HG03460 (cell line): ENCODE data around the gene SSTR3.
A peak's percentile ranks its signal among the peaks of the same experiment; 100 is the strongest.
"Not testable (repeated sequence)": the region's sequence is repeated elsewhere in the genome, so short reads cannot be mapped to it uniquely, and the experiment has no call there.

ENCODE experiments used
- ATAC-seq: cut with Tn5 transposase; IDR thresholded peaks from one replicate; pipeline ENCODE4 v1.9.1; 2021; ENCODE audit not compliant: unreplicated experiment

SSTR3 gene

DNA sequence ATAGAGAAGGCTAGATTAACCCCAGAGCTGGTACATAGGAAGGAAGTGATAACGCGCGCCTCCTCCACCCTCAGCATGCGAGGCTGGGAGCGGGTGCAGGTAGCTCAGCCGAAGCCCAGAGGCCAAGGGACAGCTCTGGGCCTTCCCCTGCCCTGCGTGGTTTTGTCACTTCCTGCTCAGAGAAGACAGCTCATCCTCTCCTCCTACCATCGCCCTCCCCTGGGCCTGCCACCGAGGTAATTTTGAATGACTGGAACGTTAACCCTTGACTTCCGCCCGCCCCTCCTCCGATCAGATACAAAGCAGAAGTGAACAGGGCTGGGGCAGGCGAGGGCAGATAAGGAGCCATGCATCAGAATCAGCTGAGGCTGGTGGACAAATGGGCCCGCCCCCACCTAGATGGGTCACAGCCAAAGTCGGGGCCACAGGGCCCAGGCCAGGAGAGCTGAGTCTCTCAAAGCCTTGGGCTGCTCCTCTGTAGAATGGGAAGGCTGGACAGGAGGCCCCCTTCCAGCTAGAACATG lies 30.2 kb upstream of the SSTR3 start:
- peak; percentile 55 for ATAC-seq

DNA sequence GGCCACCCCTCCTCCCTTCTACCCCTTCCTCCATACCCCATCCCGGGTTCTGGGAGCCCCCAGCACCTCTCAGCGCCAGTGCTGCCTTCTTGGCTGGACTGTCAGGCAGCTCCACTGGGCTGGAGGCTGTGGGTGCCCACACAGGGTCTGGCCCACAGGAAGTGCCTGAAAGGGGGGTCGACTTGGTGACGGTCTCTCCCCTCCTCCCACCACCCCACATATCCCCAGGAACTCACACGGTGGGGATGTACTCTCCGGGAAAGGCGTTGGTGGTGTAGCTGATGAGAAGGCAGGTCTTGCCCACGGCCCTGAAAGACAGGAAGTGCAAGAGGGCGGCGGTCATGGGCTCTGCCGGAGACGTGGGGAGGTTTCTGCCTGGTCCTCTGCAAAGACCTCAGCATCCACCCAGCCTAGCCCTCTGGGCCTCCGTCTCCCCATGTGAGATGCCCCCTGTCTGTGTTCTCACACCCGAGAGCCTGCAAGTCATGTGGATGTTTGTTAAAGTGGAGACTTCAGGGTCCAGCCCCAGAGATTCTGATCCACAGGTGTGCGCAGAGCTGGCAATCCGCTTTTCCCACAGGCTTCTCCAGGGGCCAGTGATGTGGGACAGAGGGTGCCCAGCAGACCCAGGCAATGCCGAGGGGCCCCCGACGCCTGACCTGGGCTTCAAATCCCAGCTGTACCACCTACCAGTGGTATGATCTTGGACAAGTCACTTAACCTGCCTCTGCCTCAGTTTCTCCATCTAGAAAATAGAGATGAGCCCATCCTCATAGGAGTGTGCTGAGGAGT lies 29.3 kb upstream of the SSTR3 start:
- no peak for ATAC-seq

- ATAC-seq = no peak
These were observed 28.7 kb upstream of the SSTR3 start for GRCh38 chr22:37240941-37241320.

DNA sequence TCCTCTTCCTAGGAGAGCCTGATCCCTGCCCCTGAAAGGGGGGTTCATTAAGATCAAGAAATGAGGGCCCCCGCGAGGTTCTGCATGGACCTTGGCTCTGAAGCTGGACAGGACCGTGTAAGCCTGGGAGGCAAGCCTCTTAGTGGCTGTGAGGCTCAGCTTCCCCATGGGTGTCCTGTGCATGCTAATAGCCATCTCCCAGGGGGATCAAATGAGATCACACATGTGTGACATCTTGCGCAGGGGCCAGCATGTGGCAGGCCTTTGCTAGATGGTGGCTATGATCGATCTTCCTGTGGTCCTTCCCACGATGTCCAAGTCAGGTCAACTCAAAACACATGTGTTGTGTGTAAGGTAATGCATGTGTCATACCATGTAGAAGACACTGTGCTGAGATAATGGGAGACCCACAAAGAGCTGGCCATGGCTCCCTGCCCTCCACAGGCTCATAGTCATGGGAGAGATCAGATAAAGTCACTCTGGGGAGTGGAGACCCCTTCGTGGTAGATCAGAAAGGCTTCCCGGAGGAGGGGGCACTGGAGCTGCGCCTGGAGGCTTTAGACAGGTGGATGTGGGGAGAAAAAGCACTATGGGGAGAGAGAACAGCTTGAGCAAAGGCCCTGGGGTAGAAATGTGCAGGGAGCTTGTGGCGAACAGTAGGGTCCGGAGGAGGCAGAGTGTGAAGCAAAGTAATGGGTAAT lies 28.1 kb upstream of the SSTR3 start:
- ATAC-seq = no peak

DNA sequence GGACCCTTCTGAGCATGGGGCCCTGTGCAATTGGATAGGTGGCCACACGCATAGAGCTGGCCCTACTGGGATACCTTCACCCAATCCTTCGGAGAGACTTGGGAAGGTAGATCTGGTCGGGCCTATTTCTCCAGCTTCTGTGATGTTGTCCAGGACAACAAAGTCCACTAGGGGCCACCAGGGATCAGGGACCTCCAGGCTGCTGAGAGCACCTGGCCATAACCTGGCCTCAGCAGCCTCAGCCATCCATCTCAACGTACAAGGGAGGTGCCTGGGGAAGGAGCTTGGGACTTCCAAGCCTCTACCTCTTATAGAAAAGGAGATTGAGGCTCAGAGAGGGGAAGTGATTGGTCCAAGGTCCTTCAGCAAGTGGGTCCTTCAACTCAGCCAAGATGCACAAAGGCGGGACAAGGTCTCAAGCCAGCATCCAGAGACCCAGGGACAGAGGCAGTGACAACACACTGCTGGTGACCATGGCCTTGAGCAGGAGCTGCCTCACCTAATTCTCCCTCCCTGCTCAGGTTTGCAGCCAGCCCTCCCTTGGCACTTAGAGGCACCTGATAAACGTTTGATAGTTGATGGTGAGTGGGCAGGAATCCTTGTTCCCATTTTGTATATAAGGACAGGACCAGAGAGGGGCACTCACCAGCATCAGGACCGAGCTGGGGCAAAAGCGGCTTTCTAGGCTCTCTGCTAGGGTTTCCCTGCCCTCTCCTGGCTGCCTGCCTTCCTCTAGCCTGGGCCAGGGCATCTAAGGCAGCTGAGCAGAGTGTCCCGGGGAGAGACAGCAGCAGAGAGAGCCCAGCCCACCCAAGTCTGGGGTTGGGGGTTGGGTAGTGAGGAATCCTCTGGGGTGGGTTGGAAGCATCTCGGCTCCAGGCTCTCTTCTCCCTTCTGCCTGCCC lies 27.3 kb upstream of the SSTR3 start:
- no peak for ATAC-seq

DNA sequence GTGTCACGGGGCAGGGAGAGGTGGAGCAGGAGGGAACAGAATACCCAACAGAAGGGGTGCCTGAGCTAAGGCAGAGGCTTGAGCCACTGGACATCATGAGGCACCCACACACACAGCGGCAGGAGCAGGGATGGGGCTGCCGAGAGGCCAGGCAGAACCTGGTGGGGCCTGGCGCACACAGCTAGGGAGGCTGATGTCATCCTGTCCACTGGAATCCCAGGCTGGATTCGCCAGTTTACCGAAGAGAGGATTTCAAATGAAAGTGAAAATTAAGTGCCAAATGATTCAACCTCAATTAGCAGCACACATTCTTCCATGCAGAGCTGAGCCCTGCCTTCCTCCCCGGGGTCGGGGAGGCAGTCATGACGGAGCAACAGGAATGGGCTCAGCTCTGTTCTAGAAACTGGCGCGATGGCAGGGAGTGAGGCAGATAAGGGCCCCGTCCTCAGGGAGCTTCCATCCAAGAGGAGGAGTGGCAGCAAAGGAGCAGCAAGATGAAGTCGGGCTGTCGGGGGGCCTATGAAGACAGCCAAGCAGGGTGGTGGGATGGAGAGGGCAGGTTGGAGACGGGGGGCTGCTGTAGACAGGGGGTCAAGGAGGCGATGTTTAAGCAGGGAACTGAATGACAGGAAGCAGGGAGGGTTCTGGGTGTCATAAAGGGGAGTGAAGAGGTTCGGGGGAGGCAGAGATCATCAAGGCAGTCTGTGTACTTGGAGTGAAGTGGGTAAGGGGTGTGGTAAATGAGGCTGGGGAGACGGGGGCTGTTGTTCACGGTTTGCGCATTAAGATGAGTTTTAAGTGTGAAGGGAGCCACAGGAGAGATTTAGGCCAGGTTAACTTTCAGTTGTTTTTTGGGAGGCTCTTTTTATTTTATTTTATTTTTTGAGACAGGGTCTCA lies 25.3 kb upstream of the SSTR3 start:
- no peak for ATAC-seq

DNA sequence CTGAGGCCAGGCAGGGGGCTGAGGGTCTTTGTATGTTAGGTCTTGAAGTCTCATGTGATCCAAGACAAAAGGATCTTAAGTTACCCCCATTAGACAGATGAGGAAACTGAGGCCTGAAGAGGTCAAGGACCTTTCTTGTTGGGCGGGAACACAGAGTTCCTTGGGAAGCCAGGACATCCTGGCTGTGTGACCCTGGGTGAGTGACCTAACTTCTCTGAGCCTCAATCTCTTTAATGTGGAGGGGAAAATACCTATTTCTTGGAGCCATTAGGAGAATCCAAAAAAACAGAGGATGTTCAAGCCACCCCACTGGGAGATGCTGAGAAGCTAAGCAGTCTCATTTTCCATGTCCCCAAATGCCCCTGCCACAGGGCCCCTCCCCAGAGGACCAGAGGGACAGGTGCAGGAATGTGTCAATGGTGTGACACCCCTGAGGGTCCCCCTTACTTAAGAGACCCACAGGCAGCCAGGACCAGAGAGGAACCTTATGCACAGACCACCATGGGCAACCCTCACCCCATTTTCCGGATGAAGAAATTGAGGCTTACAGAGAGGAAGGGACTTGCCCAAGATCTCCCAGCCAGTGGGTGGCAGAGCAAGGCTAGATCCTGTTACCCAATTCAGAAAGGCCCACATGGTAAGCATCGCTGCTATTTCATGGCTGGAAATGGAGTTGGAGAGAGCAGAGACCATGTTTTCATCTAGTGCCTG lies 23.8 kb upstream of the SSTR3 start:
- ATAC-seq = no peak

GRCh38 chr22:37234736-37235711 lies 22.7 kb upstream of the SSTR3 start:
- ATAC-seq = no peak

DNA sequence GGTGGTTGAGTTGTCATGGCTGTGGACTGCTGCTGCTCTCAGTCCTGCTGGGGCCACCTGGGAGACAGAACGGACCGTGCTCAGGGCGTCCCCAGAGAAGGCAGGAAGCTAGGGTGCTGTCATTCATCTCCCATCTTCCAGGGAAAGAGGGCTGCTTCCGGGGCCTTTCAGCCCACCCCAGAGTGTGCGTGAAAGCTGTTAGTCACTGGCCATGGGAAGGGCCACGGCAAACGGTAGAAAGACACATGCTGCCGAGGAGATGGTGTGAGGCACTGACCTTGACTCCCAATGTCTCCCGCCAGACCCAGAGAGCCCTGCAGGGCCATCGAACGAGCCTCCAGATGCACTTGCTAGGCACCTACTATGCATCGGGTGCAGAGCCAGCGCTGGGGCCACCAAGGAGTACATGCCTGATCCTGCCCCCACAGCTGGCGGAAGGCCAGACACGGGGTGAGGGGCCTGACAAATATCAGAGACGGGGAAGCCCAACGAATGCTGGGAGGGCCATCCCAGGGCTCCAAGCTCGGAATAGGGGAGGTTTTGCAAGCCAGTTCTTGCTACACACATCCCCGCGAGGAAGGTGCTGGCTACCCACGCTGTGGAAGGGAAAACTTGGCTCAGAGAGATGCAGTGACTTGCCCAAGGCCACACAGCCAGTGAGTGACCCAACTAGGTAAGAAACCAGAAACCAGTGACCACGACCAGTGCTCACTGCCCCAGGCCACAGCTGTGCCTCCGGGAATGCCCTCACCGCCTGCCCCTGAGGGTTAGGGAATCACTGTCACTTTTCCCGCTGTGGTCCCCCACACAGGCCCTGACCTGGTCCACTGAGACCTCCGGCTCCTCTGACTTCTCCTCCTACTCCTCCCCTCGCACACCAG lies 21.7 kb upstream of the SSTR3 start:
- ATAC-seq = no peak

DNA sequence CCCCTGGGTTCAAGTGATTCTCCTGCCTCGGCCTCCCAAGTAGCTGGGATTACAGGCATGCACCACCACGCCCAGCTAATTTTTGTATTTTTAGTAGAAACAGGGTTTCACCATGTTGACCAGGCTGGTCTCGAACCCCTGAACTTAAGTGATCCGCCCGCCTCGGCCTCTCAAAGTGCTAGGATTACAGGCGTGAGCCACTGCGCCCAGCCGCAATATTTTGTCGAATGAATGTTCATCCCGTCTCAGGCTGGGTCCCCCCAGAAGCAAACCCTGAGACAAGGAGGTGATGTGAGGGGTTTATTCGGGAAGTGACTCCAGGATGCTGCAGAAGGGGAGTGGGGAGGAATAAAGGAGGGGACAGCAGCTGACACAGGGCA lies 21.1 kb upstream of the SSTR3 start:
- ATAC-seq = not testable (repeated sequence)

DNA sequence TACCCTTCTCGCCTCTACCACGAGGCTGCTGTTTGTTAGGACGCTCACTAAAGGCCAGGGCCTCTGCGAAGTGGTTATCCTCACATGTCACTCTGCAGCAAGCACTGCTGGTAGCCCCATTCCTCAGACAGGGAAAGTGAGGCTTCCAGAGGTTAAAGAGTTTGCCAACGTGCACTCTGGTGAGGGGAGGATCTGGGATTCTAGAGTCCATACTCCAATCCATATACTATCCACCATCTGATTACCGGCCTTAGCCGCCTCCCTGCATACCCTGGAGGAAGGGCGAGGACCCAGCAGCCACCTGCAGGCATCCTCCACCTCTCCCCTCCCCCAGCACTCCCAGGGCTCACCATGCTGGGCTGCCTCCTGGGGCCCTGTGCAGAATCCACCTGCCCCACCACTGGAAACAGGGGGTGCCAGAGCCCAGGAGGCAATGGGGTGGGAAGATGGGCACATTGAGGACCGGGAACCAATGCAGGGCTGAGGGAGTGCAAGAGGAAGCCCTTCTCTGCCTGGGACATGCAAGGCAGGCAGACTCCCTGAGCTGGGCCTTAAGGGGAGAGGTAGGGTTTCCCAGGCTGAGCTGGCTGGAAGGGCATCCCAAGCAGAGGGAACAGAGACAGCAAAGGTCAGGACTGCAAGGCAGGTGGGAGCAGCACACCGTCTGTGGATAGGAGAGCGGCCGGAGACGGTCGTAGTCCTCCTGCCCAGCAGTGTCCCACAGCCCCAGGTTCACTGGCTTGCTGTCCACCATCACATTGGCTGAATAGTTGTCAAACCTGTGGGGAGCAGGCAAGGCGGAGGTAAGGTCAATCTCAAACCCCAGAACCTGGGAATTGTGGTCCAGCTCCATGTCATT lies 20.1 kb upstream of the SSTR3 start:
- ATAC-seq = no peak

DNA sequence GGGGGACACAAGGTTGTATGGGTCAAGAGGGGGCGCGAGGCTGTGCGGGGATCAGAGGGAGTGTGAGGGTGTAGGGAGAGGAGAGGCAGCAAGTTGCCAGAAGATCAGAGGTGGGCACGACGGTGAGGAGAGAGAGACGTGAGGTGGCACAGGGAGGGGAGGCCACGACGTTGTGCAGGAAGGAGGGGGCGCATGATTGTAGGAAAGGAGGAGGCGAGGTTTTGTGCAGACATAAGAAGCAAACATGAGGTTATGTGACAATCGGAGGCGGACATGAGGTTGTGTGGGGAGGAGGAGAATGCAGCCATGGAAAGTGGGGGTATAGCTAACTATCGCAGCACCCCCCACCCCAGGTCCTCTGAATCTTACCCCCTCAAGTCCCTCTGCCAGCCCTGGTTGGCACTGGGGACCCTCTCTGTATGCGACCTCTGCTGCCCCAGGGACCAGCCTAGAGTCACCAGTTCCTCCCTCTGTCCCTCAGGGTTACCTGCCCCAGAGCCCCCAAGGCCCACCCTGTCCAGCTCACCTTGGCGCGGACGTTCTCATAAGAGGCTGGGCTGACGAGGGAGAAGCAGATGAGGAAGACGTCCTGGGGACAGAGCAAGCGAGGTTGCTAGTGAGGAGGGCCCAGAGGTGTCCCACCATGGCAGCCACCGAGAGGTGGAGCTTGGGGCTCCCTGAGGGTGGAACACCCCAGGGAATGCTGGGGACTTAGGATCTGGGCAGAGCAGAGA lies 19.3 kb upstream of the SSTR3 start:
- no peak for ATAC-seq

- peak; percentile 43 for ATAC-seq
These were observed 18.6 kb upstream of the SSTR3 start for GRCh38 chr22:37230673-37231405.

DNA sequence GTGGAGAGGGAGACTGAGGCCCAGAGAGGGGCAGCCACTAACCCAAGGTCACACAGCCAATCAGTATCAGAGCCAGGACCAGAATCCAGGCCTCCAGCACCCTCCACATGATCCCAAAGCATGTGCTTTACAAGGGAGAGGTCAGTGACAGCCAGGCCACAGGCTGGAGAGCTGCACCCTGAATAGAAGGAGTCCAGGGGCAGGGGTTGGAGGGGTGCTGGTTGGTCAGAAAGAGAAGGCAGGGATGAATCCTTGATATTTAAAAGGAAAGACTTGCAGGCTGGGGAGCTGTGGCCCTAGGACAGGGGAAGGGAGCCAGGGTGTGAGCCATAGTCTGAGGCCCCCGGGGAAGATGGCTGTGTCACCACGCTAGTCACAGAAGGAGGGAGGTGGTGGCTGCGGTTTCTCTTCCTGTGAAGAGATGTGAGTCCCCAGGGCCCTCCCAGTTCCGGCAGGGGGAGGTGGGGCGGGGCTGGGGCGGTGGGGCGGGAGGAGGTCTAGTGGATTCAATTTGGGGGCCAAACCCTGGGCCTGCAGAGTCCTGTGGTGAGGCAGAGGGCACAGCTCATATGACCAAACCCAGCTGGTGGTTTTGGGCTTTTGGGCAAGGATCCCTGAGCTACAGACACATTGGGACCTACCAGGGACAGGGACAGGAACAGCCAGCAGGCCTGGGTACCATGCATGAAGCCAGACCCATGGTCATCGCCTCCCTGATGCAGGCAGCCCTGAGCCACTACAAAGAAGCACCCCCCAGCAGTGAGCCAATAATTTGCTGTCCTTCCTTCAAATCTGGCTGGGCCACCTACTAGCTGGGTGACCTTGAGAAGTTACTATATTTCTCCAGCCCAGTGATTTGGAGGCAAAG lies 17.8 kb upstream of the SSTR3 start:
- peak; percentile 46 for ATAC-seq
